Effector CD4-positive, alpha-beta T cell (primary cell): ENCODE data around the gene MARCO.
"Not testable (repeated sequence)": the region's sequence is repeated elsewhere in the genome, so short reads cannot be mapped to it uniquely, and the experiment has no call there.

Source experiments
- DNase-seq: peaks from one replicate; pipeline ENCODE4 v3.0.0-alpha.2; 2020

Gene MARCO

GRCh38 chr2:119009110-119009509 lies 67.1 kb downstream of the MARCO start:
- no peak for DNase-seq

- no peak for DNase-seq
Observed at GRCh38 chr2:119010336-119010735, 68.3 kb downstream of the MARCO start.

GRCh38 chr2:119011162-119011909 lies 69.3 kb downstream of the MARCO start:
- no peak for DNase-seq

- DNase-seq: no peak
Observed at GRCh38 chr2:119011910-119012209, 69.9 kb downstream of the MARCO start.

GRCh38 chr2:119012345-119013301 lies 70.6 kb downstream of the MARCO start:
- DNase-seq: no peak

- no peak for DNase-seq
Observed at GRCh38 chr2:119013671-119014070, 71.7 kb downstream of the MARCO start.

- DNase-seq: no peak
Observed at GRCh38 chr2:119015845-119016244, 73.9 kb downstream of the MARCO start.

GRCh38 chr2:119019521-119019920 lies 77.5 kb downstream of the MARCO start:
- no peak for DNase-seq

- no peak for DNase-seq
Observed at GRCh38 chr2:119022678-119023077, 80.7 kb downstream of the MARCO start.

- DNase-seq: no peak
Observed at GRCh38 chr2:119023534-119023933, 81.5 kb downstream of the MARCO start.

GRCh38 chr2:119024152-119024551 lies 82.2 kb downstream of the MARCO start:
- no peak for DNase-seq

- no peak for DNase-seq
Observed at GRCh38 chr2:119024568-119024967, 82.6 kb downstream of the MARCO start.

GRCh38 chr2:119025013-119025412 lies 83.0 kb downstream of the MARCO start:
- DNase-seq: no peak

- no peak for DNase-seq
Observed at GRCh38 chr2:119025762-119026351, 83.9 kb downstream of the MARCO start.

GRCh38 chr2:119026890-119027289 lies 84.9 kb downstream of the MARCO start:
- DNase-seq: no peak

GRCh38 chr2:119028327-119029174 lies 86.6 kb downstream of the MARCO start:
- no peak for DNase-seq

GRCh38 chr2:119029297-119029696 lies 87.3 kb downstream of the MARCO start:
- no peak for DNase-seq

GRCh38 chr2:119037922-119038321 lies 95.9 kb downstream of the MARCO start:
- not testable (repeated sequence) for DNase-seq

- DNase-seq: no peak
Observed at GRCh38 chr2:119040730-119041129, 98.7 kb downstream of the MARCO start.
